H9 (cell line): ENCODE measurements around the gene SAP30L. TPM values are rescaled to one million over a fixed set of nuclear protein-coding genes. Genes with fewer than 3 reads are reported as not detected.

ENCODE experiments used
- DNase-seq: peaks from one replicate; pipeline ENCODE4 v3.0.0-alpha.2; 2017
- H2AFZ ChIP-seq: one replicate; pipeline ENCODE4 v1.6.1; 2013; ENCODE audit warnings: mild to moderate bottlenecking, low read length, control low read depth, moderate library complexity
- H2AK5ac ChIP-seq: 2 replicates; pipeline ENCODE4 v1.6.1; 2013; ENCODE audit warnings: low read length, control low read depth, mixed read lengths; ENCODE audit not compliant: insufficient read length
- H2BK120ac ChIP-seq: one replicate; pipeline ENCODE4 v1.6.1; 2013; ENCODE audit warnings: low read depth, mild to moderate bottlenecking, low read length, control low read depth, inconsistent platforms; ENCODE audit not compliant: poor library complexity, severe bottlenecking
- H2BK12ac ChIP-seq: 2 replicates; pipeline ENCODE4 v1.6.1; 2013; ENCODE audit warnings: low read length, control low read depth, mixed read lengths, low read depth; ENCODE audit not compliant: insufficient read length
- H2BK15ac ChIP-seq: 2 replicates; pipeline ENCODE4 v1.6.1; 2013; ENCODE audit warnings: low read depth, low read length, control low read depth
- H2BK20ac ChIP-seq: one replicate; pipeline ENCODE4 v1.6.1; 2013; ENCODE audit warnings: low read depth, mild to moderate bottlenecking, low read length, control low read depth, inconsistent platforms; ENCODE audit not compliant: poor library complexity, severe bottlenecking
- H2BK5ac ChIP-seq: 2 replicates; pipeline ENCODE4 v1.6.1; 2013; ENCODE audit warnings: low read length, control low read depth, mixed read lengths; ENCODE audit not compliant: insufficient read length
- H3K14ac ChIP-seq: 2 replicates; pipeline ENCODE4 v1.6.1; 2013; ENCODE audit warnings: low read length, control low read depth; ENCODE audit not compliant: insufficient read depth
- H3K18ac ChIP-seq: 2 replicates; pipeline ENCODE4 v1.6.1; 2013; ENCODE audit warnings: low read depth, mild to moderate bottlenecking, mixed read lengths, low read length, control low read depth; ENCODE audit not compliant: insufficient read length
- H3K23ac ChIP-seq: 2 replicates; pipeline ENCODE4 v1.6.1; 2013; ENCODE audit warnings: low read length, control low read depth, mixed read lengths, low read depth; ENCODE audit not compliant: insufficient read length
- H3K23me2 ChIP-seq: 2 replicates; pipeline ENCODE4 v1.6.1; 2013; ENCODE audit warnings: low read depth, mild to moderate bottlenecking, mixed read lengths, low read length, control low read depth; ENCODE audit not compliant: insufficient read length, poor library complexity, severe bottlenecking
- H3K27ac ChIP-seq: 2 replicates; pipeline ENCODE4 v1.5.1; 2013; ENCODE audit warnings: low read length, control low read depth, mixed read lengths, low read depth; ENCODE audit not compliant: insufficient read length
- H3K27me3 ChIP-seq: 2 replicates; pipeline ENCODE4 v1.6.1; 2013; ENCODE audit warnings: low read length, control low read depth, inconsistent platforms; ENCODE audit not compliant: insufficient read depth
- H3K4ac ChIP-seq: 2 replicates; pipeline ENCODE4 v1.6.1; 2013; ENCODE audit warnings: low read depth, mild to moderate bottlenecking, control low read depth, inconsistent platforms, low read length, moderate library complexity
- H3K4me1 ChIP-seq: 2 replicates; pipeline ENCODE4 v1.6.1; 2013; ENCODE audit warnings: low read length, control low read depth, inconsistent platforms; ENCODE audit not compliant: insufficient read depth
- H3K4me2 ChIP-seq: 2 replicates; pipeline ENCODE4 v1.6.1; 2013; ENCODE audit warnings: low read length, control low read depth, mixed read lengths; ENCODE audit not compliant: insufficient read length, insufficient read depth
- H3K56ac ChIP-seq: 2 replicates; pipeline ENCODE4 v1.6.1; 2013; ENCODE audit warnings: low read depth, mild to moderate bottlenecking, mixed read lengths, low read length, control low read depth; ENCODE audit not compliant: insufficient read length
- H3K79me1 ChIP-seq: 2 replicates; pipeline ENCODE4 v1.6.1; 2013; ENCODE audit warnings: low read depth, mild to moderate bottlenecking, moderate library complexity, low read length, control low read depth, inconsistent platforms; ENCODE audit not compliant: insufficient read depth, poor library complexity, severe bottlenecking
- H3K79me2 ChIP-seq: 2 replicates; pipeline ENCODE4 v1.6.1; 2013; ENCODE audit warnings: low read length, control low read depth, inconsistent platforms; ENCODE audit not compliant: insufficient read depth
- H3K9ac ChIP-seq: 2 replicates; pipeline ENCODE4 v1.6.1; 2013; ENCODE audit warnings: low read length, control low read depth, mixed read lengths; ENCODE audit not compliant: insufficient read length; ENCODE audit errors: extremely low read depth
- H3K9me3 ChIP-seq: one replicate; pipeline ENCODE4 v1.6.1; 2013; ENCODE audit warnings: low read depth, low read length, inconsistent platforms; ENCODE audit not compliant: control insufficient read depth
- H3T11ph ChIP-seq: one replicate; pipeline ENCODE4 v1.6.1; 2013; ENCODE audit warnings: mild to moderate bottlenecking, low read length, control low read depth, inconsistent platforms
- H4K20me1 ChIP-seq: one replicate; pipeline ENCODE4 v1.6.1; 2013; ENCODE audit not compliant: control insufficient read depth, insufficient read length, insufficient read depth
- H4K5ac ChIP-seq: 2 replicates; pipeline ENCODE4 v1.6.1; 2013; ENCODE audit warnings: low read depth, mild to moderate bottlenecking, mixed read lengths, low read length, control low read depth; ENCODE audit not compliant: insufficient read length
- H4K8ac ChIP-seq: replicated peaks from 2 replicates; pipeline ENCODE4 v1.6.1; 2013; ENCODE audit warnings: low read length, control low read depth, mixed read lengths, low read depth; ENCODE audit not compliant: insufficient read length
- H4K91ac ChIP-seq: 2 replicates; pipeline ENCODE4 v1.6.1; 2013; ENCODE audit warnings: low read depth, mild to moderate bottlenecking, moderate library complexity, mixed read lengths, low read length, control low read depth; ENCODE audit not compliant: insufficient read length
- H3K27ac Mint-ChIP-seq, 3 experiments: 2 replicates in 2 of 3; 3 replicates in 1 of 3; pipeline ENCODE4 v1.8.0; 2020 to 2021; ENCODE audit warnings: mixed read lengths in 3 of 3, mild to moderate bottlenecking in 1 of 3, moderate library complexity in 1 of 3
- H3K27me3 Mint-ChIP-seq: 2 replicates; pipeline ENCODE4 v1.8.0; 2021; ENCODE audit warnings: low read depth, mild to moderate bottlenecking, moderate library complexity, mixed read lengths
- H3K36me3 Mint-ChIP-seq, 3 experiments: 2 replicates in 2 of 3; 3 replicates in 1 of 3; pipeline ENCODE4 v1.8.0; 2020 to 2021; ENCODE audit warnings: low read depth in 3 of 3, mixed read lengths in 3 of 3; ENCODE audit not compliant: insufficient read depth in 1 of 3
- H3K4me1 Mint-ChIP-seq, 2 experiments: 2 replicates each; pipeline ENCODE4 v1.8.0; 2020; ENCODE audit warnings: mixed read lengths in 2 of 2
- H3K4me3 Mint-ChIP-seq, 2 experiments: 2 replicates in 1 of 2; 3 replicates in 1 of 2; pipeline ENCODE4 v1.8.0; 2020 to 2021; ENCODE audit warnings: mild to moderate bottlenecking in 2 of 2, mixed read lengths in 2 of 2, moderate library complexity in 1 of 2
- H3K9me3 Mint-ChIP-seq, 2 experiments: 2 replicates in 1 of 2; 3 replicates in 1 of 2; pipeline ENCODE4 v1.8.0; 2020; ENCODE audit warnings: mild to moderate bottlenecking in 2 of 2, mixed read lengths in 2 of 2, moderate library complexity in 1 of 2
- CTCF ChIP-seq: fragments of 200-600 bp; sonication (generic); conservative IDR thresholded peaks from 3 replicates; pipeline ENCODE4 v1.8.0; 2021; ENCODE audit warnings: antibody characterized with exemption, mild to moderate bottlenecking
- WGBS: extraction: QIAGEN DNeasy Blood & Tissue Kit; methylation state at CpG from one replicate; pipeline ENCODE4 v1.1.7; 2013; ENCODE audit warnings: missing lambda C conversion rate, low lambda C conversion rate, mixed read lengths; ENCODE audit not compliant: insufficient read length; ENCODE audit errors: extremely low coverage; 5-methylcytosine and 5-hydroxymethylcytosine counted together
- total RNA-seq: library from RNA; stranded (reverse); gene quantifications from 2 replicates; pipeline ENCODE4 v1.2.1, GENCODE V29; 2021

SAP30L gene
- total RNA-seq, 1 experiment from 2014 or later: 25.0 TPM

GRCh38 chr5:154506049-154506715, 60.4 kb downstream of the SAP30L start:
- Histone ChIP-seq H2BK5ac (no peak overlapping the region), H3K9me3 (no peaks in the 10 kb centered on the region), H2BK12ac (no peak overlapping the region), H4K91ac (no peak overlapping the region), H2BK120ac (no peak overlapping the region), H3K4me2 (no peak overlapping the region), H3K79me2 (no peaks in the 10 kb centered on the region), H3K27me3 (no peaks in the 10 kb centered on the region), H3K4me1 (peaks cover 2% of the 10 kb centered on the region; the same call in 1 of the 2 replicates), H3K23ac (no peak overlapping the region), H2AFZ (no peak overlapping the region), H4K20me1 (no peaks in the 10 kb centered on the region), H4K8ac (no peak overlapping the region), H4K5ac (no peak overlapping the region), H3K14ac (no peak overlapping the region), H3K4ac (no peak overlapping the region), H3K27ac (no peak overlapping the region), H3T11ph (no peak overlapping the region), H2AK5ac (no peak overlapping the region), H3K9ac (no peak overlapping the region), H3K23me2 (no peaks in the 10 kb centered on the region), H2BK20ac (no peak overlapping the region), H3K79me1 (no peaks in the 10 kb centered on the region), H2BK15ac (no peak overlapping the region), H3K18ac (no peak overlapping the region), H3K56ac (no peak overlapping the region)
- Mint-ChIP-seq H3K36me3 (no peaks in the 10 kb centered on the region), H3K9me3 (no peaks in the 10 kb centered on the region), H3K4me1 (peaks cover 18 to 19% of the 10 kb centered on the region in 2 experiments), H3K27me3 (peaks cover 14% of the 10 kb centered on the region), H3K27ac (no peak overlapping the region; a peak in 1 of 7 replicates), H3K4me3 (no peak overlapping the region)
- no peak for TF ChIP-seq CTCF
- WGBS: no CpG with 5 or more reads among the region's 8 CpGs
- no peak for DNase-seq
